Endothelial cell of umbilical vein (primary cell): ENCODE results near the gene CDC34. TPM values are rescaled to one million over a fixed set of nuclear protein-coding genes. Genes with fewer than 3 reads are reported as not detected.

Experiments used
- BruUV-seq: library from RNA; stranded (reverse); fragments of 400-500 nt; replicated peaks from 2 replicates; lab custom pipeline; 2021; lab: Mats Ljungman, UMichigan
- CTCF ChIA-PET: fragments of 300-600, 350-600 bp; sonication (Branson Sonifier 250); formaldehyde crosslinking; loops from one replicate; lab custom pipeline; 2021; ENCODE audit warnings: antibody characterized with exemption, inconsistent platforms; lab: Charles Lee
- POLR2A ChIA-PET: fragments of 300-600, 350-600 bp; sonication (Branson Sonifier 250); formaldehyde crosslinking; loops from one replicate; lab custom pipeline; 2021; ENCODE audit warnings: antibody characterized with exemption, inconsistent platforms; lab: Charles Lee
- DNase-seq: peaks from one replicate; pipeline ENCODE4 v3.0.0-alpha.2; 2011; ENCODE audit warnings: low read depth, low spot score
- FAIRE-seq: peaks from 2 replicates; lab custom pipeline; 2011; peaks lifted over from hg19 to GRCh38; lab: Jason Lieb, UNC
- H2AFZ ChIP-seq: 2 replicates; pipeline ENCODE4 v1.6.0; 2012; ENCODE audit warnings: low read depth, low read length, control low read depth, inconsistent platforms
- H3K27ac ChIP-seq: 2 replicates; pipeline ENCODE4 v1.5.1; 2011; ENCODE audit warnings: low read depth, mild to moderate bottlenecking, control low read depth, low read length, moderate library complexity; ENCODE audit not compliant: insufficient read depth
- H3K27me3 ChIP-seq, 2 experiments: 2 replicates each; pipeline versions ENCODE4 v1.6.0 to v1.6.1; 2011; ENCODE audit warnings: low read length in 2 of 2, mixed read lengths in 1 of 2; ENCODE audit not compliant: control insufficient read depth in 2 of 2, insufficient read depth in 2 of 2
- H3K36me3 ChIP-seq, 2 experiments: 2 replicates in 1 of 2; 3 replicates in 1 of 2; pipeline ENCODE4 v1.5.1; 2011; ENCODE audit warnings: low read length in 2 of 2, mild to moderate bottlenecking in 1 of 2, moderate library complexity in 1 of 2; ENCODE audit not compliant: control insufficient read depth in 2 of 2, insufficient read depth in 2 of 2; ENCODE audit errors: extremely low read depth in 1 of 2
- H3K4me1 ChIP-seq: 3 replicates; pipeline ENCODE4 v1.5.1; 2011; ENCODE audit warnings: mild to moderate bottlenecking, low read length; ENCODE audit not compliant: control insufficient read depth, insufficient read depth; ENCODE audit errors: extremely low read depth
- H3K4me2 ChIP-seq: 2 replicates; pipeline ENCODE4 v1.6.1; 2011; ENCODE audit warnings: low read length, control low read depth, mixed read lengths; ENCODE audit not compliant: insufficient read depth
- H3K4me3 ChIP-seq, 3 experiments: fragments of 200-600 bp in 1 of 3; sonication (generic), shearing (Covaris generic) in 1 of 3; replicated peaks in 1 of 3; 2 replicates each; pipeline ENCODE4 v1.5.1; 2011 to 2016; ENCODE audit warnings: control low read depth in 3 of 3, low read length in 3 of 3, mild to moderate bottlenecking in 2 of 3, inconsistent platforms in 1 of 3, low read depth in 1 of 3, moderate library complexity in 1 of 3; ENCODE audit not compliant: insufficient read depth in 1 of 3
- H3K79me2 ChIP-seq: 2 replicates; pipeline ENCODE4 v1.6.0; 2012; ENCODE audit warnings: low read length, inconsistent platforms; ENCODE audit not compliant: control insufficient read depth, insufficient read depth
- H3K9ac ChIP-seq: replicated peaks from 2 replicates; pipeline ENCODE3; 2011; ENCODE audit warnings: low read length, control low read depth; ENCODE audit not compliant: insufficient read depth; ENCODE audit errors: extremely low read depth
- H3K9me1 ChIP-seq: replicated peaks from 3 replicates; pipeline ENCODE4 v1.6.0; 2011; ENCODE audit warnings: mild to moderate bottlenecking, low read length; ENCODE audit not compliant: control insufficient read depth, insufficient read depth; ENCODE audit errors: extremely low read depth
- H3K9me3 ChIP-seq: replicated peaks from 2 replicates; pipeline ENCODE4 v1.5.1; 2012; ENCODE audit warnings: low read length, inconsistent platforms; ENCODE audit not compliant: control insufficient read depth, insufficient read depth
- H4K20me1 ChIP-seq: replicated peaks from 2 replicates; pipeline ENCODE3; 2011; ENCODE audit warnings: mild to moderate bottlenecking, low read length; ENCODE audit not compliant: control insufficient read depth, insufficient read depth; ENCODE audit errors: extremely low read depth
- EZH2 ChIP-seq: IDR thresholded peaks from 2 replicates; pipeline ENCODE4 v1.6.1; 2012; ENCODE audit warnings: borderline replicate concordance, low read depth, mild to moderate bottlenecking, moderate library complexity, low read length, inconsistent platforms; ENCODE audit not compliant: severe bottlenecking
- FOS ChIP-seq: IDR thresholded peaks from 2 replicates; pipeline ENCODE4 v1.6.1; 2011; ENCODE audit warnings: mild to moderate bottlenecking, low read length, moderate library complexity, borderline replicate concordance; ENCODE audit not compliant: insufficient read depth
- GATA2 ChIP-seq: IDR thresholded peaks from 2 replicates; pipeline ENCODE4 v1.7.0; 2011; ENCODE audit warnings: low read depth, mild to moderate bottlenecking, moderate library complexity, mixed read lengths, low read length; ENCODE audit not compliant: insufficient read length, insufficient read depth
- JUN ChIP-seq: IDR thresholded peaks from 2 replicates; pipeline ENCODE4 v1.6.1; 2011; ENCODE audit warnings: borderline replicate concordance, low read depth; ENCODE audit not compliant: insufficient read length, insufficient read depth
- MYC ChIP-seq: IDR thresholded peaks from one replicate; pipeline ENCODE4 v1.6.1; 2011; ENCODE audit warnings: mild to moderate bottlenecking, low read depth, low read length
- POLR2A ChIP-seq: IDR thresholded peaks from 2 replicates; pipeline ENCODE4 v1.6.1; 2012; ENCODE audit warnings: low read depth, mild to moderate bottlenecking, control low read depth, low read length
- POLR2AphosphoS5 ChIP-seq: IDR thresholded peaks from 2 replicates; pipeline ENCODE4 v1.6.1; 2012; ENCODE audit warnings: low read depth, mild to moderate bottlenecking, control low read depth, low read length, moderate library complexity; ENCODE audit not compliant: insufficient read depth
- dilution Hi-C: fragments of 300-500 bp; cut with MboI; formaldehyde crosslinking; loops from one replicate; pipeline ENCODE4 v1.15.0; 2019; ENCODE audit warnings: low sequenced_read_pairs; ENCODE audit not compliant: extremely low pct_ligation_motif_present
- intact Hi-C: fragments of 100-400 bp; cut with micrococcal nuclease; formaldehyde crosslinking; loops from one replicate; pipeline ENCODE4 v1.10.0; 2022
- polyA plus RNA-seq, 4 experiments: library from polyadenylated mRNA; depleted of rRNA in 3 of 4; stranded (reverse) in 3 of 4; unstranded in 1 of 4; fragments of >200 nt; gene quantifications; 2 replicates each; pipeline versions ENCODE4 v1.2.1 to v1.2.3, GENCODE V29; 2011 to 2012; ENCODE audit warnings: missing spikeins in 1 of 4
- total RNA-seq: library from RNA; stranded (reverse); gene quantifications from 2 replicates; pipeline ENCODE4 v1.2.3, GENCODE V29; 2021
- TF ChIP-seq, protein P1 (sequence below): IDR thresholded peaks from 2 replicates; pipeline ENCODE4 v1.6.1; 2011; ENCODE audit not compliant: insufficient read depth, insufficient read length
- TF ChIP-seq, protein P2 (sequence below), 2 donors: IDR thresholded peaks; 1 replicate in 1 of 2; 2 replicates in 1 of 2; pipeline ENCODE4 v1.5.1; 2011; ENCODE audit warnings: low read length in 2 of 2, mild to moderate bottlenecking in 2 of 2, moderate library complexity in 2 of 2, control low read depth in 1 of 2, inconsistent platforms in 1 of 2, low read depth in 1 of 2; ENCODE audit not compliant: insufficient read depth in 1 of 2; ENCODE audit errors: extremely low read depth in 1 of 2

CDC34 gene
- total and polyA plus RNA-seq, 2 donors (not counting 3 experiments of a cell fraction or from before 2014, with no cell fraction given) = 90.4 to 92.9 TPM

DNA sequence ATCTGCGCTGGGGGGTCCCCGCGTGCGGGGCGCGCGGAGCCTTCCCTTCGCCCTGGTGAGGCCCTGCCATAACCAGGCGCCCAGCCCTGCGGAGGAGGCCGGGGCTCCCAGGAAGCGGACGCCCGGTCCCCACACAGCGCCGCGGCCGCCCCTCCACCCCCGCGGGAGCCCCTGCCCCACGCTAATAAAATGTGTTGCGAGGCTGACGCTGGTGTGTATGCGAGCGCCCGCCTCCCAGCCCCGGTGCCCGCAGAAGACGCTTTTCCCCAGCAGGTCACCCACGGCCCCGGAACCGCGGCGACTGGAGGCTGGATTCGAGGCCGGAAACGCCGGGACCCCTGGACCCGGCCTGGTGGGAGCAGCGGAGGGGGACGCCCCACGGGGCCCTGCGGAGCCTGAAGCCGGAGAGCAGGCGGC, 12.1 kb upstream of the CDC34 start:
- CTCF ChIA-PET = no interaction called here
- no peaks in the 10 kb centered on the region for H3K9me1 ChIP-seq
- TF ChIP-seq JUN (no peak), POLR2AphosphoS5 (no peak), EZH2 (no peak), GATA2 (no peak), POLR2A (no peak), MYC (no peak), FOS (no peak)
- TF ChIP-seq, protein P1, sequence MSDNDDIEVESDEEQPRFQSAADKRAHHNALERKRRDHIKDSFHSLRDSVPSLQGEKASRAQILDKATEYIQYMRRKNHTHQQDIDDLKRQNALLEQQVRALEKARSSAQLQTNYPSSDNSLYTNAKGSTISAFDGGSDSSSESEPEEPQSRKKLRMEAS = no peak
- TF ChIP-seq, protein P2, sequence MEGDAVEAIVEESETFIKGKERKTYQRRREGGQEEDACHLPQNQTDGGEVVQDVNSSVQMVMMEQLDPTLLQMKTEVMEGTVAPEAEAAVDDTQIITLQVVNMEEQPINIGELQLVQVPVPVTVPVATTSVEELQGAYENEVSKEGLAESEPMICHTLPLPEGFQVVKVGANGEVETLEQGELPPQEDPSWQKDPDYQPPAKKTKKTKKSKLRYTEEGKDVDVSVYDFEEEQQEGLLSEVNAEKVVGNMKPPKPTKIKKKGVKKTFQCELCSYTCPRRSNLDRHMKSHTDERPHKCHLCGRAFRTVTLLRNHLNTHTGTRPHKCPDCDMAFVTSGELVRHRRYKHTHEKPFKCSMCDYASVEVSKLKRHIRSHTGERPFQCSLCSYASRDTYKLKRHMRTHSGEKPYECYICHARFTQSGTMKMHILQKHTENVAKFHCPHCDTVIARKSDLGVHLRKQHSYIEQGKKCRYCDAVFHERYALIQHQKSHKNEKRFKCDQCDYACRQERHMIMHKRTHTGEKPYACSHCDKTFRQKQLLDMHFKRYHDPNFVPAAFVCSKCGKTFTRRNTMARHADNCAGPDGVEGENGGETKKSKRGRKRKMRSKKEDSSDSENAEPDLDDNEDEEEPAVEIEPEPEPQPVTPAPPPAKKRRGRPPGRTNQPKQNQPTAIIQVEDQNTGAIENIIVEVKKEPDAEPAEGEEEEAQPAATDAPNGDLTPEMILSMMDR (IDR thresholded peaks at IDR 0.05; ENCODE audit: extremely low read depth in 1 of 2, insufficient read depth in 1 of 2, low read depth in 1 of 2, low read length in 2 of 2) = no peak
- H3K27ac ChIP-seq = no peak overlapping the region
- dilution Hi-C loops = no loop called here
- H3K27me3 ChIP-seq = no peaks in the 10 kb centered on the region
- no peak overlapping the region for H3K4me3 ChIP-seq
- BruUV-seq = no TSS peak
- no peaks in the 10 kb centered on the region for H3K9me3 ChIP-seq
- H2AFZ ChIP-seq = no peak overlapping the region
- H3K4me2 ChIP-seq = no peak overlapping the region
- no peaks in the 10 kb centered on the region for H3K36me3 ChIP-seq
- FAIRE-seq (no peak), DNase-seq (no peak)
- no peaks in the 10 kb centered on the region for H3K79me2 ChIP-seq
- H4K20me1 ChIP-seq = no peaks in the 10 kb centered on the region
- POLR2A ChIA-PET = no interaction called here
- no peak overlapping the region for H3K9ac ChIP-seq
- intact Hi-C loops = no loop called here
- no peaks in the 10 kb centered on the region for H3K4me1 ChIP-seq
